GM19328 (cell line): Measurements from ENCODE around the gene TRIM9.
A peak's percentile ranks its signal among the peaks of the same experiment; 100 is the strongest.

Source experiments
- ATAC-seq: cut with Tn5 transposase; IDR thresholded peaks from one replicate; pipeline ENCODE4 v1.9.1; 2021; ENCODE audit warnings: mild to moderate bottlenecking, moderate library complexity; ENCODE audit not compliant: unreplicated experiment

Gene TRIM9

DNA sequence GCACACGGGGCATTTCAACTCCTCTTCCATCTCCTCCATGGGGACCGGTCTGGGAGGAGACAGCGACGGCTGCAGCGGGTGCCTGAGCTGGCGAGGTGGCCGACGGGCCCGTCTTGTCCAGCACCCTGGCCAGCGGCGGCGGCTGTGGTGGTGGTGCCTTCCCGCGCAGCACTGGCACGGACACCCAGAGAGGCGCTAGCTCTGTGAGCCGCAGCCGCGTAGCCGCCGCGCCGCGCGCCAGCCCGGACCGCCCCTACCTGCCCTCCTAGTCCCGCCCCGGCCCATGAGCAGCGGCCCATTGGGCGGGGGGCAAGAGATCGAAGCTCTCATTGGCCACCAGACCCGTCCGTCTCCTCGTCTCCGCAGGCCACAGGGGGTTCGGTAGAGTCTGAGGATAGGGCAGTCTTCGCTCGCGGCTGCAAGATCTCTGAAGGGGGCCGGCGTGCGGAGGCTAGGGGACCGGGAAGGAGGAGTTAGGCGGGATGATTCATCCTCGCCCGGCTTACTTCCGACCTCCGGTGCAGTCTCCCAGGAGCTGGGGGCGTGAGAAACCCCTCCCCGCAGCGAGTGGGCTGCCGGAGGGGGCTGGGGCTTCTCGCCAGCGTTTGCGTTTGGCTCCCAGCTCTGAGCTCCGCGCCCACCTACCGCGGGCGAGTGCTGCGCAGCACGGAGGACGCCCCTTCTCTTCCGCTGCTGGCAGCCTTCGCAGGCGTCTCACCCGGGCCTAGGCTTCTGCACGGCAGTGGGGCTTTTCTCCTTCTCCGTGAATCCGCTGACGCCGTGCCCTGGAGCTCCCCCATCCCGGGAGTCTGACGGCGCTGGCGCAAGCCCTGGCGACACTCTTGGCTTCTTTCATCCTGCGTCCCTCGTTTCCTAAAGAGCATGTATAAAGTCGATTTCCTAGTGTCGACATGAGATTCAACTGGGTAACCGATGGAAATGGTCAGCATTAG is at the start of gene TRIM9:
TRIM9 (minus strand) TSS at position 205 of the 953 bp plus-strand sequence; CDS start at position 39, 166 bp downstream.
- peak; percentile 100 for ATAC-seq

DNA sequence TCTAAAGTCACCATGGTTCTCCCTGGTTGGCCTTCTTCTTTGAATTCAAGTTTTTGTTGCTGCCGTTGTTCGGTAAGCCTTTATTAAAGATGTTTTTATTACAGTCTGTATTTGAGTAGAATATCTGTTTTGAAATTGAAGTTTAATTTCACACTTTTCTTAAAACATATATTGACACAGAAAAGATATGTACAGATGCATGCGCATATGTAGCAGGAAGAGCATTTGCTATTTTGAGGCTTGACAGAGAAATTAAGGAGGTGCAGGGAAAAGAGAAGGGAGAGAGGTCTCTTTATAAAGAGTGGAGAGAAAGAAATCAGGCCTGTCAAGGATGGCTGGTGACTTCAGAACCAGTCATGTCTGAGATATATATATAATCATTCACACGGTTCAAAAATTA is 46.0 kb upstream of the TRIM9 start:
- no peak for ATAC-seq

DNA sequence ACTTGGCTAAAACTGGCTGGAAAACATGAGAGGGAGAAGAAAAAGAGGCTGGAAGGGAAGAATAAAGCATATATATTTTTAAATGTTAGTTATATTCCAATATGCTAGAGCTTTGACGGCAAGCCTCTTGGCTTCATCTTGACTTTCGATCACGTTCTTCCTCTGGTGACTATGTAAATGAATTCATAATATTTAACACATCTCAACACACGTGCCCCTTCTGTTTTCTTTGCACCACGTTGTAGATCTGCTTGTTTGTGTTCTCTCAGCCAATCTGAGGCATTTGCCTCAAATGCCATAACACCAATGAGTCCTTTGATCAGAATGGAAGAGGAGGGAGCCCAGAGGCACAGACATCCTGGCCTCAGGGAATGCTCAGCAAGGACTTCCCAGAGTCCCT is 45.4 kb upstream of the TRIM9 start:
- no peak for ATAC-seq

DNA sequence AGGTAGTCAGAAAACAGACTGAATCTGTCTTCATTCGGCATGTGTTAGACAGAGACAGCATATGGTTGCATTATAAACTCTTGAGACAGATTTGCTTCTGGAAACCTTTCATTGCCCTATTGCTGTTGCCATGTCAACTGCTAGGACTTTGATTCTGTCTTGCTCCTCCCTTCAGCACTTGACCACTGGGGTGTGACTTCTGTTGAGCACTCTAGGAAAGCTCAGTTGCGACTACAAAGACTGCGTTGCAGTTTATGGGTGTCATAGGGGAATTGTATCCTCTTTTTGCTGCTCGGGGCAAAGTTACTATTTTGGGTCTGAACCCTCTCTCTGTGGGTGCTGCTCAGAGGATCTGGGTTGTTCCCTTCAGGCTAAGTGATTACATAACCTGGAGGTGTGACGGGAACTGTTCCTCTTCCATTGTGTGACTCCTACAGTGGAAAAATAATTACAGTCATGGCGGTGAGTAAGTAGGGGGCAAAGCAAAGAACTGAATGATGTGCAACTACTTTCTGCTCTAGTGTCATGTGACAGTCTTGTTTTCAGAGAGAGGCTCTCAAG is 44.3 kb upstream of the TRIM9 start:
- ATAC-seq: no peak

DNA sequence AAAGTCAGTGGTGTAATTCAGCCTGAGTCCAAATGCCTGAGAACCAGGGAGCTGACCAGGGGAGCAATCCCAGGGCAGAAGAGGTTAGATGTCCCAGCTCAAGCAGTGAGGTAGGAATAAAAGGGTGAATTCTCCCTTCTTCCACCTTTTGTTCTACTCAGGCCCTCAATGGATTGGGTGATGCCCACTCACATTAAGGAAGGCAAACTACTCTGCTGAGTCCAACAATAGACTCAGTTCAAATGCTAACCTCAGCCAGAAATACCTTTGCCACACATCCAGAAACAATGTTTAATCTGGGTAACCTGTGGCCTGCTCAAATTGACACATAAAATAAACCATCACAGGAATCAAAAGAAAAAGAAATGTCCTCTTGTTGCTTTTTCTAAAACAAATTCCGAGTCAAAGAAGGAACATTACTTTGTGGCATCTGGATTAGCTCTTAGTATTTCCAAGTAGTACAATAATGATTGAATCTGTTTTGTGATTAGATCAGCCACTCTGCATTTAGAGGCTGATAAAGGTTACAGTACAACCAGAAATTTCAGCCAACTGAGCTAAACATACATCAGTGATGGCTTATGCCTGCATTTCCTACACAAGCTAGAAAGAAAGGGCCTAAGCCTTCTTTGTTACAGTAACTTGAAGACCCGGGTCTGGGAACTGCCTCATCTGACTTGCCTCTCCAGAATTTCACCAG is 43.6 kb upstream of the TRIM9 start:
- ATAC-seq: no peak

DNA sequence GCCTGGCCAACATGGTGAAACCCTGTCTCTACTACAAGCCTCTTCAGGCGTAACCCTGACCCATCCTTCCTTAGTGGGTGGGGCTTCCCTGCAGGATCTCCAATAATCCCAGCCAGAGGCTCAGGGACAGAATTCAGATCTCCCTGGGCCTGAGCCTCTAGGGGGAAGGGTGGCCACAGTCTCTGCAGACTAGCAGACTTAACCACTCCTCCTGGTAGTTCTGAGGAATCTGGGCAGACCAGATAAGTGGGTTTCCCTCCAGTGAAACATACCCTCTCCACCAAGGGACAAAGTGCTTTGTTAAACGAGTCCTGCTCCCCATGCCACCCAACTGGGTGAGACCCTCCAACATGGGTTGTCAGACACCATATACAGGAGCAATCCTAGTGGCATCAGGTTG is 36.6 kb upstream of the TRIM9 start:
- ATAC-seq: no peak

DNA sequence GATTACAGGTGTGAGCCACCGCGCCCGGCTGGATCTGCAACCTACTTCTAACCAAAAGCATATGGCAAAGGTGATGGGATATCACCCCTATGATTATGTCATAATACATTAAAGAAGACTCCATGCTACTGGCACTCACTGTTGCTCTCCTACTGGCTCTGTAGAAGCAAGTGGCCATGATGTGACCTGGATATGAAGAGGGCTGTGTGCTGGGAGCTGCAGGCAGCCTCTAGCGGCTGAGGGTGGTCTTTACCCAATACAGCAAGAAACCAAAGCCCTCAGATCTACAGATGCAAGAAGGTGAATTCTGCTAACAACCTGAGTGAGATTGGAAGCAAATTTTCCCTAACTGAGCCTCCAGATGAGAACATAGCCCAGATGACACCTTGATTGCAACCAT is 34.2 kb upstream of the TRIM9 start:
- ATAC-seq: no peak

DNA sequence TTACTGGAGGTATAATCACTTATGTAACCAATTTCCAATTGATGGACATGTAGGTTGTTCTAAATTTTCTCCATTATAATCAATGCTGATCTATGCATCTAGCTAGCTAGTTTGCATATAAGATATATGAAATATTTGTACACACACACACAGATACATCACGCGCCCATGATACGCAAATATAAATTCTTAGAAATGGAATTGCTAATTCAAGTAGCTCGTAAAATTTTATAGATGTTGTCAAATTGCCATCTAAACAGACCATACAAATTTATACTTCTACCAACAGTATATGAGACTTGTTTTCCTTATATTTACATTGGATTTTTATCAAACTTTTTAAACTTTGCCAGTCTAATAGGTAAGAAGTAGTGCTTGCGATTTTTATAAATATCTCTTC is 29.1 kb upstream of the TRIM9 start:
- no peak for ATAC-seq

DNA sequence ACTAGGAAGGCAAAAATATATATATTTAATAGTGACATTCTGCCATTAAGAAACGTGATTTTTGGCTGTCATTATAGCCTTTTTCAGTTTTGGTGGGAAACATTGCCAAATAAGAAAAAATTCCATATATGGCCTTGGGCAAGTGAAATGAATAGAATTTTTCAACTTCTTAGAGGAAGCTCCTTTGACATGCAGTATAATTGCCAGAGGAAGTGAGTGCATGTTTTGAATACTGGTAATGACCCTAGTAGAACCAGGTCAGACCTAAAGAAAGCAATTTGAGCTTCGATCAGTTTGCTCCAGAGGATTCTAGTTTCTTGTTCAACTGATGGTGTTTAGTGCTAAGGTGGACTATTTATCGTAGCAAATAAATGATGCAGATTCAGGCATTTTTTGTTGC is 26.2 kb upstream of the TRIM9 start:
- no peak for ATAC-seq

DNA sequence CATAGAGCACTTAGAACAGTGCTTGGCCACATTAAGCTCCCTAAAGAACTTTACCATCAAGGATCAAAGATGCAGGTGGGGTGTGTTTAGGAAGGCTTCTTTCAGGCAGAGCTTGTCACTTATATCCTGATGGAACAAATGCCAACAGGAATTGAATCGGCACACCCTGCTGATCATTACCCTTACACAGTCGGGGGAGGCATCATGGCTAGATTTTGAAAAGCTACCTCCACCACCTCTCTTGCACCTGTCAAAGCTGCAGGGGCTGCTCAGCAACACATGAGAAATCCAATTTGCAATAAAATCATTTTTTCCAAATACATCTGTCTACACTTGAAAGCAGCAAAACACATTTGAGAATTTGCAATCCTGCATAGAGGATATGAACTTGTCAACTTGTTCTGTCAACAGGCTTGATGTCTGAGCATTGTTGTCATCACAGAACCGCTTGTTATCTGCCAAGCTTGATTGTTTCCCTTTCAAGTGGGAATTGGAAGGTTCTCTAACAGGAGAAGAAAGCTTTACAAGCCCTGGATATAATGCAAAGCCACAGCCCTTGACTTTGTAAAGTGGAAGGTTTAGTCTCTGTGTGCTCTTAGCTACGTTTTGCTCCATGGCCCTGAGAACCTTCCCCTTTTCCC is 24.6 kb upstream of the TRIM9 start:
- ATAC-seq: no peak

DNA sequence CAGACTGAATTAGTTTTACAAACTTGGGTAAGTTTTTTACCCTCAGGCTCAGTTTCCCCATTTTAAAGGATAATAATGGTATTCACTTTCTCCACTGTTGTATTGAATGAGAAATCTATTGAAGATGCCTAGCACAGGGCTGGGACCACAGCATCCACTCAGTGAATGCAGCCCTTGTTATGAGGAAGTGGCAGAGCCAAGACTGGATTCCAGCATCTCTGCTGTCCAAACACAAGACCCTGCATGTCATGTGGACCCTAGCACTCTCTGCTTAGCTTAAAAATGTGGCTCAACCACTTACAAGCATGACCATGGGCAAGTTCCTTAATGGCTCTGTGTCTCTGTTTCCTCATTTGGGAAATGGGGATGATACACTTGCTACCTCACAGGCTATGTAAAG is 24.1 kb upstream of the TRIM9 start:
- ATAC-seq: no peak

DNA sequence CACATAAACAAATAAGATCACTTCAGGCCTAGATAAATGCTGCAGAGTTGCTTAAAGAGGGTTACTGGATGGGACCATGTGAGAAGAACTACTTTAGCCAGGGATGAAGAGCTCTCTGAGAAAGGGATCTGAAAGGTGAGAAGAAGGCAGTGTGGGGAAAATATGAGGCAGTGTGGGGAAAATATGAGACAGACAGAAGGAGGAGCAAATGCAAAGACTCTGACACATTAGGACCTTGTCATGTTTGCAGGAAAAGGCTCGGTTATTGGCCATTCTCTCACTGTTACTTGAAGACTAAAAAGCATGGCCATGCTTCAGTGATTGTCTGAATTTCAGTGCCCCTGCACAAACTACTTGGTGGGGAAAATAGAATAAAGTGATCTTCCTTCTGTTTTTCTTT is 22.7 kb upstream of the TRIM9 start:
- no peak for ATAC-seq

DNA sequence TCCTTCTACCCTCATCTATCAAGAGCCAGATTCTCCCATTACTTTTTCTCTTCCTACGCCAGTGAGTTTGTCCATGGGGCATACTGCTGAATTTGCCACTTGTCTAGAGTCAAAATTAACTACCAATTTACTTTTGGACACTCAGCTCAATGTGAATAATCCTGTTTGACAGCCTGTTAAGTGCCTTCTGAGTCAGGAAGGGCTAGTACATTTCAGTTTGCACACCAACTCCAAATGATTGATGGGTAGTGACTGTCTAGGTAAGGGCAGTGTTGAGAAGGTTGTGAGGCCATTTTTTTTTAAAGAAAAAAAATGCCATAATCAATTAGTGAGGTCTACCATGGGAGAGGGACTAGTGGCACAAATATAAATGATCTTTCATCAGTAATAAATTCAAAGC is 21.8 kb upstream of the TRIM9 start:
- ATAC-seq: no peak

DNA sequence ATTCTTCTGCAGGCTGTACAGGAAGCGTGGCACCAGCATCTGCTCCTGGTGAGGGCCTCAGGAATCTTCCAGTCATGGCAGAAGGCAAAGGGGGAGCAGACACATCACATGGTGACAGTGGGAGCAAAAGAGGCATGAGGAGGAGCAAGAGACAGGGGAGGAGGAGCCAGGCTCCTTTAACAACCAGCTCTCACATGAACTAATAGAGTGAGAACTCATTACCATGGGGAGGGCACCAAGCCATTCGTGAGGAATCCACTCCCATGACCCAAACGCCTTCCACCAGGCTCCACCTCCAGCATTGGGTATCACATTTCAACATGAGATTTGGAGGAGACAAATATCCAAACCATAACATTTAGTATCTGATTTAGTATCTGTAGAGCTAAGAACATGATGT is 14.7 kb upstream of the TRIM9 start:
- no peak for ATAC-seq

DNA sequence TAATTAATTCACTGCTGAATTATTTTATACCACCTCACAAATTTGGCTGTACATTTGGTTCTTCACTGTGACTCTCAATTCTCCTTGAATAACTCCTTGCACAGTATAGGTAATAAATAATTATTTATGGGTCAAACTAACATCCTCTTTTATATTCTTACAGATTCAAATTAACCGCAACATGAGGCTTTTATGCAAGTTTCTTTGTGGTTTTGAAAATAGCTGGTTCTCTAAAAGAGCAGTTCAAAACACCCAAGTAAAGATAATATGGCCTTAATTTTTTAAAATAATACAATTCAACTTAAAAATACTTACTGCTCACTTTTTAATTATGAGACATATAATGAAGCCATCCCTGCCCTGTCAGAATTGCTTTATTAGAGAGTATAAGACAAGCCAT is 12.9 kb upstream of the TRIM9 start:
- no peak for ATAC-seq

DNA sequence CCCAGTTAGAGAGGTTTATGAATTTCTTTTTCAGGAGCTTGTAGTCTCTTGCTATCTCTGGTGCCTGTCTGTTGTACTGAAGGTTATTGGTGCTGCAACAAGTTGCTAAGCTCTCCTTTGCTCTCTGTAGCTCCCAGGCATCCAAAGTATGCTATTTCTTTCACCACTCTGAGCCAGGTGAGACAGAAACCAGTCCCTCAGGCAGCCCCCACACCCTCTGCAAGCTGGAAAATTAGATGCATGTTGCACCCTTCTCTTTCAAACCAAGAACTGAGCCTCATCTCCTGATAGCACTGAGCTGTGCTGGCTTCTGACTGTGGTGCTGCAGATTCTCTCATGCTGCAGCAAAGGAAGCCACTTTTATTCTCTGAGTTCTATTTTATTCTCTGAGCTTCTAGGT is 9.6 kb upstream of the TRIM9 start:
- ATAC-seq: no peak

DNA sequence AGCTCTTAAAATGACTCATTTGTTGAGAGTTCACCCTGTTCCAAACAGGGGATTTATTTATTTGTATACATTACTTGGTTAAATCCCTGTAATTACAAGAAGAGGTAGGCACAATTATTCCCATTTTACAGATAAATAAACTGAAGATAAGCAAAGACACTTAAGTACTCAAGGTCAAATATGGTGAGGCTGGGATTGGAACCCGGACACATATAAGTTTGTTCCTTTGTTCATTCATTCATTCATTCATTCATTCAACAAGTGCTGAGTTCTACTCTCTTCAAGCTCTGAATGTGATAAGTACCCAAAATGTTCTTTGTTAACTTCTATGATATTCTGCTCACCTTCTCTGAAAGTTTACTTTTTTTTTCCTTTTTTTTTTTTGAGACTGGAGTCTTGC is 2.4 kb upstream of the TRIM9 start:
- ATAC-seq: no peak

DNA sequence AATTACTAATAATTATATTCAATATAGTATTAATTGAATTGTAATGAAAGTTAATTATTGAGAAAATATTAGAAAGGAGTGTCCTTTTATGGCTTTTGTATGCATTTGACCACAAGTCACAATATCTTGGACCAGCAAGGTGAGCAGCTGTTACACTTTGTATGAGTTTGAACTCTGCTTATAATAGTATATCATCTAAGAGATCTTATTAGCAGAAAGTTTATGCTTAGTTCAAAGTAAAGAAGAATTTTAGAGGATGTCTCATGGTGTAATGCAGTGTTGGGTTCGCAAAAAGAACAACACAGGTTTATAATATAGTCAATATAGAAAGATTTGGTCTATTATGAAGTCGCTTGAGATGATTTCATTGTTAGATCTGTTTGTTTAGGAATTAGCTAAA is 2.0 kb upstream of the TRIM9 start:
- no peak for ATAC-seq

DNA sequence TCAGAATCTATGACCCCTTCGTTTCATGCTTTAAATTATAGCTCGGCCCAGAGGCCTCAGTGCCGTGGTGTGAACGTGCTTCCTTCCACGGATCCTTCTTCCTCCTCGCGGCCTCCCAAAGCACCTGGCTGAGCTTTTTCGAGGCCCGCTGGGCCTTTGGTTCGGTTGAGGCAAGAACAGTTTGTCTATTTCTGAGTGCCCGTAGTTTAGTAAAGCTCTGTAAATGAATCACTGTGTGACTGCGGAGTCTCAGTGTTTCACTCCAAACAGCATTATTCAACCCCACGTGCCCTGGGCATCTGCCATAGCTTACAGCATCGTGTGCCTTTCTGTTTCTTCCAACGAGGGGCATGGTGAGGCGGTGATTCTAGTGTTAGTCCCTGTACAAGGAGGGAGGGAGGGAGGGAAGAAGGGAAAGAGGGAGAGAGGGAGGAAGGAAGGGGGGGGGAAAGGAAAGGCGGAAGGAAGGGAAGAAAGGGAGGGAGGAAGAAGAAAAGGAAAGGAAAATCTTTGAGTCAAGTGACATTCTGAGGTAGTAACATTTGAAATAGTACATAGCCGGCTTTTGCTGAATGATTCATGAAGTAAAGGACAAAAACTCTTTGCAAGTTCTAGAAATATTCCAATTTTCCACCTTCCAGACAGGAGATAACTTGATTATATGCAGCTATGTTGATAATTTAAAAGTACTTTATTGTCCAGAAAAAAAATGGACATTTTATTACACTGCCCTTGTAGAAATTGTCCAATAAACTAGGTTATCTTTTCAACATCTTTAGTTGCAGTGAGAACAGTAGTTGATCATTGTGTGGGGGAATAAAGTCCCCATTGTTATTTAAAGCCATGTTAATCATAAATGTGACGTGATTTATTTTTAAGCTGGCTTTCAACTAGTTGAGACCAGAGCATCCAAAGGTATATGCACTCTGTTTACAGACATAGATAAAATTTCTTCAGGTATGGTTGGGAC is 1.2 kb upstream of the TRIM9 start:
- no peak for ATAC-seq

DNA sequence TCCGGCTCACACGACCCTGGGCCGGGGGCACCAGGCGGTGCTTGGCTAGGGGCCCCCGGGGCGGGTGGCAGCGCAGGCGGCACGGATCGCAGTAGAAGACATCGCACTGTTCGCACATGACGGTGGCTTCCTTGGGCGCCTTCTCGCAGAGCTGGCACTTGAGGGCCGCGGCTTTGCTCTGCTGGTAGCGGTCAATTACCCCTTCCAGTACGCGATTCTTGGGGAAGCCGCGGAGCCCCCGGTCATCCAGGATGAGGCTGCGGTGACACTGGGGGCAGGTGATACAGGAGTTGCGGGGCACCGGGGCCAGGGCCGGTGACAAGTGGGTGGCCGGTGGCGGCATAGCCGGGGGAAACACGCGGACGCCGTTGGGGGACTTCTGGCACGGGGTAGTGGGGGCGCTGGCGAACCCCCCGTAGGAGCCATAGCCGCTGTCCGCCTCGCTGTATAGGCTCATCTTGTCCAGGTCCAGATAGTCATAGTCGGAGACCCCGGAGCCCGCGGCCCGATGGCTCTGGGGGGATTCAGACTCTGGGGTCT is 553 bp downstream of the TRIM9 start:
- ATAC-seq: no peak
